ENCODE measurements around the gene ABCC9.

DNA sequence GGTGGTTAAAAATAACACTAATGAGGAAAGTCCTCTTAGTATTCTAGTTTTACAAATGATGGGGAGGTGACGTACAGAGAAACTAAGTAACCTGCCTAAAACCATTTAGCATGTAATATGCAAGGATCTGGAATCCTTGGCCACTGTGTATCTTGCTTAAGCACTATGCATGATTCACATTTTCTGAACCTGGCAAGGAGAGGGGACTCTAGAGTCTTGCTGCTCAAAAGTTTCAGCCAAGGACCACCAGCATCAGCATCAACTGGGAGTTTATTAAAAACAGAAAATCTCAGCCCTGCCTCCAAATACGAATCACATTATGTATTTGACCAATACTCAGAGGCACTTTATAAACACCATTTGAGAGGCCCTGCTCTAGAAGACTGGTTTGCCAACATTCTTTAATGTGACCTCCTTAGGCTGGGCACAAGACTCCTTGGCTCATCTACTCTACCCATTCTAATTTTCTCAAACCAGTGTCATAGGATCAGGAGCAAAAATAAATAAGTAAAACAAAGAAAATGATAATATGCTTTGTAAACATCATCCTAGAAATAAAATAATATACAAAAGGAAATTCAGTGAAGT lies 52.9 kb downstream of the ABCC9 start:
- TF ChIP-seq, protein P1, sequence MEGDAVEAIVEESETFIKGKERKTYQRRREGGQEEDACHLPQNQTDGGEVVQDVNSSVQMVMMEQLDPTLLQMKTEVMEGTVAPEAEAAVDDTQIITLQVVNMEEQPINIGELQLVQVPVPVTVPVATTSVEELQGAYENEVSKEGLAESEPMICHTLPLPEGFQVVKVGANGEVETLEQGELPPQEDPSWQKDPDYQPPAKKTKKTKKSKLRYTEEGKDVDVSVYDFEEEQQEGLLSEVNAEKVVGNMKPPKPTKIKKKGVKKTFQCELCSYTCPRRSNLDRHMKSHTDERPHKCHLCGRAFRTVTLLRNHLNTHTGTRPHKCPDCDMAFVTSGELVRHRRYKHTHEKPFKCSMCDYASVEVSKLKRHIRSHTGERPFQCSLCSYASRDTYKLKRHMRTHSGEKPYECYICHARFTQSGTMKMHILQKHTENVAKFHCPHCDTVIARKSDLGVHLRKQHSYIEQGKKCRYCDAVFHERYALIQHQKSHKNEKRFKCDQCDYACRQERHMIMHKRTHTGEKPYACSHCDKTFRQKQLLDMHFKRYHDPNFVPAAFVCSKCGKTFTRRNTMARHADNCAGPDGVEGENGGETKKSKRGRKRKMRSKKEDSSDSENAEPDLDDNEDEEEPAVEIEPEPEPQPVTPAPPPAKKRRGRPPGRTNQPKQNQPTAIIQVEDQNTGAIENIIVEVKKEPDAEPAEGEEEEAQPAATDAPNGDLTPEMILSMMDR (IDR thresholded peaks at IDR 0.05 in 8 of 11, conservative IDR thresholded peaks at IDR 0.05 in 3 of 11), result no peak
- TF ChIP-seq POLR2A (IDR thresholded peaks at IDR 0.05), result no peak
- TF ChIP-seq POLR2AphosphoS5 (IDR thresholded peaks at IDR 0.05), result no peak

All from spleen (tissue), 7 donors.